ENCODE measurements around the gene FIGN. TPM values are rescaled to one million over a fixed set of nuclear protein-coding genes. Genes with fewer than 3 reads are reported as not detected.

FIGN gene
- total RNA-seq, 1 experiment from 2014 or later = 19.4 TPM

DNA sequence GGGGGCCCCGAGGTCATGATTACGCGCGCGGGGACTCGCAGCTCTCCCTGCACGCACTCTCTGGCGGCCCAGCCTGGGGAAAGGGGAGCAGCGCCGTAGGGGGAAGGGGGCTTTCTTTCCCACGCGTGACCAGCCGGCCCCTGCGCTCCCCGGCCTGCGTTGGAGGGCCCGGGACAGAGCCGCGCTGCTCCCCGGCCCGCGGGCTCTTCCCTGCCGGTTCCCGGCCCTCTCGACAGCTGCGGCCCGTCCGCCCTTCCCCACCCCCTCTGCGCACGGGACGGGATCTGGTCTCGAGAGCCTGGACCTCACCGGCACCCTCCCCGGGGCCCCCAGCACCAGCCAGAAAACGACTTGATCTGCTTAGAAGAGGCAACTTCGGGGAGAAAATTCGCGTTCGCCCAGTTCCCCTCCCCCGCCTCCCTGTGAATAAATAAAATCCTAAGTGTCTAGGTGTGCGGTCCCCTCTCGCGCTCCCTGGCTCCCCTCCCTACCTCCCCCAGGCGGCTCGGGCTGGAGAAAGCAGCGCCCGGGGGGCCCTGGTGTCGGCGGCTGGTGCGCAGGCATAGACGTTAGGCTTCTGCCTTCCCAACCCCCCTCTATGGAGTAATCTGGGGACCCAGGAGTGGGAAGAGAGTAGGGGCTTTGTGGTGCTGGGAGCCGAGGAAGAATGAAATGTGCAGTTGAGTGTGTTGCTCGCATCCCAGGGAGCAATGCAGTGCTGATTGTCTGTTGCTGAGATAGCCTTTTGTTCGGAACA is 803 bp upstream of the FIGN start:
- peak; percentile 83 for ATAC-seq
- Mint-ChIP-seq H3K4me3 (peak overlapping the region; percentile 86), H3K4me1 (peaks cover 42% of the 10 kb centered on the region), H3K27me3 (ENCODE audit: low read depth) (no peaks in the 10 kb centered on the region; the same call in 1 of the 2 replicates), H3K27ac (peak overlapping the region; percentile 93), H3K9me3 (no peaks in the 10 kb centered on the region), H3K36me3 (no peaks in the 10 kb centered on the region)
- ChIA-PET POLR2A (interaction anchor here (0.6 to 1.4 kb wide), 5 partner anchors 16 to 553 kb away, joined by 3 to 4 read pairs (median 3); no protein-coding TSS in a partner anchor), CTCF (interaction anchor here (1.1 to 1.3 kb wide), 3 partner anchors 44 to 142 kb away, joined by 3 to 6 read pairs (median 3); no protein-coding TSS in a partner anchor)
- DNase-seq (ENCODE audit: low spot score) = peak; percentile 80
- TF ChIP-seq, protein P1, sequence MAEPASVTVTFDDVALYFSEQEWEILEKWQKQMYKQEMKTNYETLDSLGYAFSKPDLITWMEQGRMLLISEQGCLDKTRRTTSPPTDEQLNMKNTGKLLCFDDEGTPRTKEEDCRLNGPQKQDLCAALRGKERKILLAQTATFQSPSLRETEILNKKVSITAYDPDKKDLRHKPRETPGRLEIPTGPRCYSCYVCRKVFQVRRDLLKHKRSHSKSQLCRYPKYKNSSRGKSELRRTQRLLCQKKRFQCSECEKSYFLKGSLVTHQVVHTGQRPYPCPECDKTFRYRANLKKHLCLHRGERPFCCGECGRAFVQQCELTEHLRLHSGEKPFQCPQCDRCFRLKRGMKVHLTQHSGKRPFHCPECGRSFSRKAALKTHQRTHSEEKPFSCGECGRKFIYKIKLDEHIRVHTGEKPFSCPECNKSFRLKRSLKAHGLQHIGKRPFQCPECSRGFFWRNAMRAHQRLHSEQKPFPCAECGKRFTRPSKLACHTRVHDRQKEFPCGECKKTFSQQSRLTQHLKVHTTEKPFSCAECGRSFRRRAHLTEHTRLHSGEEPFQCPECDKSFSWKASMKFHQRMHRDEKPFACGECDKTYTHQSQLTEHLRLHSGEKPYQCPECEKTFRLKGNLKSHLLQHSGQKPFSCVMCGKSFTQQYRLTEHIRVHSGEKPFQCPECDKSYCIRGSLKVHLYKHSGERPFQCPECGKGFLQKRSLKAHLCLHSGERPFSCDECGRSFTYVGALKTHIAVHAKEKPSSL (CRISPR knock-in tag; conservative IDR thresholded peaks at IDR 0.05) = no peak
- TF ChIP-seq SP1 (CRISPR knock-in tag; conservative IDR thresholded peaks at IDR 0.05) = peak; percentile 25
- TF ChIP-seq FOXK1 (CRISPR knock-in tag; IDR thresholded peaks at IDR 0.05) = no peak; the same call in 1 of the 2 replicates
- TF ChIP-seq, protein P2, sequence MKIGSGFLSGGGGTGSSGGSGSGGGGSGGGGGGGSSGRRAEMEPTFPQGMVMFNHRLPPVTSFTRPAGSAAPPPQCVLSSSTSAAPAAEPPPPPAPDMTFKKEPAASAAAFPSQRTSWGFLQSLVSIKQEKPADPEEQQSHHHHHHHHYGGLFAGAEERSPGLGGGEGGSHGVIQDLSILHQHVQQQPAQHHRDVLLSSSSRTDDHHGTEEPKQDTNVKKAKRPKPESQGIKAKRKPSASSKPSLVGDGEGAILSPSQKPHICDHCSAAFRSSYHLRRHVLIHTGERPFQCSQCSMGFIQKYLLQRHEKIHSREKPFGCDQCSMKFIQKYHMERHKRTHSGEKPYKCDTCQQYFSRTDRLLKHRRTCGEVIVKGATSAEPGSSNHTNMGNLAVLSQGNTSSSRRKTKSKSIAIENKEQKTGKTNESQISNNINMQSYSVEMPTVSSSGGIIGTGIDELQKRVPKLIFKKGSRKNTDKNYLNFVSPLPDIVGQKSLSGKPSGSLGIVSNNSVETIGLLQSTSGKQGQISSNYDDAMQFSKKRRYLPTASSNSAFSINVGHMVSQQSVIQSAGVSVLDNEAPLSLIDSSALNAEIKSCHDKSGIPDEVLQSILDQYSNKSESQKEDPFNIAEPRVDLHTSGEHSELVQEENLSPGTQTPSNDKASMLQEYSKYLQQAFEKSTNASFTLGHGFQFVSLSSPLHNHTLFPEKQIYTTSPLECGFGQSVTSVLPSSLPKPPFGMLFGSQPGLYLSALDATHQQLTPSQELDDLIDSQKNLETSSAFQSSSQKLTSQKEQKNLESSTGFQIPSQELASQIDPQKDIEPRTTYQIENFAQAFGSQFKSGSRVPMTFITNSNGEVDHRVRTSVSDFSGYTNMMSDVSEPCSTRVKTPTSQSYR (CRISPR knock-in tag; IDR thresholded peaks at IDR 0.05) = peak; percentile 81; the same call in 1 of the 2 replicates
- TF ChIP-seq, protein P3, sequence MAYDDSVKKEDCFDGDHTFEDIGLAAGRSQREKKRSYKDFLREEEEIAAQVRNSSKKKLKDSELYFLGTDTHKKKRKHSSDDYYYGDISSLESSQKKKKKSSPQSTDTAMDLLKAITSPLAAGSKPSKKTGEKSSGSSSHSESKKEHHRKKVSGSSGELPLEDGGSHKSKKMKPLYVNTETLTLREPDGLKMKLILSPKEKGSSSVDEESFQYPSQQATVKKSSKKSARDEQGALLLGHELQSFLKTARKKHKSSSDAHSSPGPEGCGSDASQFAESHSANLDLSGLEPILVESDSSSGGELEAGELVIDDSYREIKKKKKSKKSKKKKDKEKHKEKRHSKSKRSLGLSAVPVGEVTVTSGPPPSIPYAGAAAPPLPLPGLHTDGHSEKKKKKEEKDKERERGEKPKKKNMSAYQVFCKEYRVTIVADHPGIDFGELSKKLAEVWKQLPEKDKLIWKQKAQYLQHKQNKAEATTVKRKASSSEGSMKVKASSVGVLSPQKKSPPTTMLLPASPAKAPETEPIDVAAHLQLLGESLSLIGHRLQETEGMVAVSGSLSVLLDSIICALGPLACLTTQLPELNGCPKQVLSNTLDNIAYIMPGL (CRISPR knock-in tag; IDR thresholded peaks at IDR 0.05) = peak; percentile 39; the same call in 1 of the 2 replicates
- TF ChIP-seq, protein P4, sequence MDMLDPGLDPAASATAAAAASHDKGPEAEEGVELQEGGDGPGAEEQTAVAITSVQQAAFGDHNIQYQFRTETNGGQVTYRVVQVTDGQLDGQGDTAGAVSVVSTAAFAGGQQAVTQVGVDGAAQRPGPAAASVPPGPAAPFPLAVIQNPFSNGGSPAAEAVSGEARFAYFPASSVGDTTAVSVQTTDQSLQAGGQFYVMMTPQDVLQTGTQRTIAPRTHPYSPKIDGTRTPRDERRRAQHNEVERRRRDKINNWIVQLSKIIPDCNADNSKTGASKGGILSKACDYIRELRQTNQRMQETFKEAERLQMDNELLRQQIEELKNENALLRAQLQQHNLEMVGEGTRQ (CRISPR knock-in tag; IDR thresholded peaks at IDR 0.05) = no peak
- 0 out of 2 replicates have a peak, but pooled peaks have one; percentile 45 for TF ChIP-seq CREB1 (CRISPR knock-in tag; IDR thresholded peaks at IDR 0.05)
- TF ChIP-seq, protein P5, sequence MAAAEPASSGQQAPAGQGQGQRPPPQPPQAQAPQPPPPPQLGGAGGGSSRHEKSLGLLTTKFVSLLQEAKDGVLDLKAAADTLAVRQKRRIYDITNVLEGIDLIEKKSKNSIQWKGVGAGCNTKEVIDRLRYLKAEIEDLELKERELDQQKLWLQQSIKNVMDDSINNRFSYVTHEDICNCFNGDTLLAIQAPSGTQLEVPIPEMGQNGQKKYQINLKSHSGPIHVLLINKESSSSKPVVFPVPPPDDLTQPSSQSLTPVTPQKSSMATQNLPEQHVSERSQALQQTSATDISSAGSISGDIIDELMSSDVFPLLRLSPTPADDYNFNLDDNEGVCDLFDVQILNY (CRISPR knock-in tag; IDR thresholded peaks at IDR 0.05) = no peak
- TF ChIP-seq, protein P6, sequence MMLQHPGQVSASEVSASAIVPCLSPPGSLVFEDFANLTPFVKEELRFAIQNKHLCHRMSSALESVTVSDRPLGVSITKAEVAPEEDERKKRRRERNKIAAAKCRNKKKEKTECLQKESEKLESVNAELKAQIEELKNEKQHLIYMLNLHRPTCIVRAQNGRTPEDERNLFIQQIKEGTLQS (CRISPR knock-in tag; conservative IDR thresholded peaks at IDR 0.05) = no peak
- TF ChIP-seq NR1H2 (CRISPR knock-in tag; IDR thresholded peaks at IDR 0.05) = no peak
- TF ChIP-seq, protein P7, sequence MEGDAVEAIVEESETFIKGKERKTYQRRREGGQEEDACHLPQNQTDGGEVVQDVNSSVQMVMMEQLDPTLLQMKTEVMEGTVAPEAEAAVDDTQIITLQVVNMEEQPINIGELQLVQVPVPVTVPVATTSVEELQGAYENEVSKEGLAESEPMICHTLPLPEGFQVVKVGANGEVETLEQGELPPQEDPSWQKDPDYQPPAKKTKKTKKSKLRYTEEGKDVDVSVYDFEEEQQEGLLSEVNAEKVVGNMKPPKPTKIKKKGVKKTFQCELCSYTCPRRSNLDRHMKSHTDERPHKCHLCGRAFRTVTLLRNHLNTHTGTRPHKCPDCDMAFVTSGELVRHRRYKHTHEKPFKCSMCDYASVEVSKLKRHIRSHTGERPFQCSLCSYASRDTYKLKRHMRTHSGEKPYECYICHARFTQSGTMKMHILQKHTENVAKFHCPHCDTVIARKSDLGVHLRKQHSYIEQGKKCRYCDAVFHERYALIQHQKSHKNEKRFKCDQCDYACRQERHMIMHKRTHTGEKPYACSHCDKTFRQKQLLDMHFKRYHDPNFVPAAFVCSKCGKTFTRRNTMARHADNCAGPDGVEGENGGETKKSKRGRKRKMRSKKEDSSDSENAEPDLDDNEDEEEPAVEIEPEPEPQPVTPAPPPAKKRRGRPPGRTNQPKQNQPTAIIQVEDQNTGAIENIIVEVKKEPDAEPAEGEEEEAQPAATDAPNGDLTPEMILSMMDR (IDR thresholded peaks at IDR 0.05) = no peak
- TF ChIP-seq, protein P8, sequence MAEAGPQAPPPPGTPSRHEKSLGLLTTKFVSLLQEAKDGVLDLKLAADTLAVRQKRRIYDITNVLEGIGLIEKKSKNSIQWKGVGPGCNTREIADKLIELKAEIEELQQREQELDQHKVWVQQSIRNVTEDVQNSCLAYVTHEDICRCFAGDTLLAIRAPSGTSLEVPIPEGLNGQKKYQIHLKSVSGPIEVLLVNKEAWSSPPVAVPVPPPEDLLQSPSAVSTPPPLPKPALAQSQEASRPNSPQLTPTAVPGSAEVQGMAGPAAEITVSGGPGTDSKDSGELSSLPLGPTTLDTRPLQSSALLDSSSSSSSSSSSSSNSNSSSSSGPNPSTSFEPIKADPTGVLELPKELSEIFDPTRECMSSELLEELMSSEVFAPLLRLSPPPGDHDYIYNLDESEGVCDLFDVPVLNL (CRISPR knock-in tag; IDR thresholded peaks at IDR 0.05; ENCODE audit: borderline replicate concordance, low read depth) = no peak
- TF ChIP-seq NFYB (CRISPR knock-in tag; conservative IDR thresholded peaks at IDR 0.05; ENCODE audit: low read depth) = no peak
- TF ChIP-seq ZNF121 (CRISPR knock-in tag; IDR thresholded peaks at IDR 0.05) = no peak
- no peak for TF ChIP-seq NR3C1 (CRISPR knock-in tag; conservative IDR thresholded peaks at IDR 0.05; ENCODE audit: low read depth)
- TF ChIP-seq, protein P9, sequence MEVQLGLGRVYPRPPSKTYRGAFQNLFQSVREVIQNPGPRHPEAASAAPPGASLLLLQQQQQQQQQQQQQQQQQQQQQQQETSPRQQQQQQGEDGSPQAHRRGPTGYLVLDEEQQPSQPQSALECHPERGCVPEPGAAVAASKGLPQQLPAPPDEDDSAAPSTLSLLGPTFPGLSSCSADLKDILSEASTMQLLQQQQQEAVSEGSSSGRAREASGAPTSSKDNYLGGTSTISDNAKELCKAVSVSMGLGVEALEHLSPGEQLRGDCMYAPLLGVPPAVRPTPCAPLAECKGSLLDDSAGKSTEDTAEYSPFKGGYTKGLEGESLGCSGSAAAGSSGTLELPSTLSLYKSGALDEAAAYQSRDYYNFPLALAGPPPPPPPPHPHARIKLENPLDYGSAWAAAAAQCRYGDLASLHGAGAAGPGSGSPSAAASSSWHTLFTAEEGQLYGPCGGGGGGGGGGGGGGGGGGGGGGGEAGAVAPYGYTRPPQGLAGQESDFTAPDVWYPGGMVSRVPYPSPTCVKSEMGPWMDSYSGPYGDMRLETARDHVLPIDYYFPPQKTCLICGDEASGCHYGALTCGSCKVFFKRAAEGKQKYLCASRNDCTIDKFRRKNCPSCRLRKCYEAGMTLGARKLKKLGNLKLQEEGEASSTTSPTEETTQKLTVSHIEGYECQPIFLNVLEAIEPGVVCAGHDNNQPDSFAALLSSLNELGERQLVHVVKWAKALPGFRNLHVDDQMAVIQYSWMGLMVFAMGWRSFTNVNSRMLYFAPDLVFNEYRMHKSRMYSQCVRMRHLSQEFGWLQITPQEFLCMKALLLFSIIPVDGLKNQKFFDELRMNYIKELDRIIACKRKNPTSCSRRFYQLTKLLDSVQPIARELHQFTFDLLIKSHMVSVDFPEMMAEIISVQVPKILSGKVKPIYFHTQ (CRISPR knock-in tag; IDR thresholded peaks at IDR 0.05) = no peak
- no peak for TF ChIP-seq EMX1 (CRISPR knock-in tag; IDR thresholded peaks at IDR 0.05)
- TF ChIP-seq GTF2I (CRISPR knock-in tag; conservative IDR thresholded peaks at IDR 0.05) = no peak
- TF ChIP-seq ZNF232 (CRISPR knock-in tag; IDR thresholded peaks at IDR 0.05) = no peak
- TF ChIP-seq, protein P10, sequence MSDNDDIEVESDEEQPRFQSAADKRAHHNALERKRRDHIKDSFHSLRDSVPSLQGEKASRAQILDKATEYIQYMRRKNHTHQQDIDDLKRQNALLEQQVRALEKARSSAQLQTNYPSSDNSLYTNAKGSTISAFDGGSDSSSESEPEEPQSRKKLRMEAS (CRISPR knock-in tag; IDR thresholded peaks at IDR 0.05) = no peak
